Left cardiac atrium (tissue), 4 donors: ENCODE results near the gene NEK7. TPM values are rescaled to one million over a fixed set of nuclear protein-coding genes. Genes with fewer than 3 reads are reported as not detected.
A peak's percentile ranks its signal among the peaks of the same experiment; 100 is the strongest.

Experiments used
- ATAC-seq, 2 donors: fragments of 200-7000 bp; cut with Tn5 transposase; one replicate each; pipeline ENCODE4 v1.9.1; 2020; ENCODE audit warnings: mild to moderate bottlenecking in 2 of 2, moderate library complexity in 2 of 2
- DNase-seq: peaks from one replicate; pipeline ENCODE4 v3.0.0-alpha.2; 2020
- intact Hi-C, 2 donors: fragments of 100-400 bp; cut with DNase I; formaldehyde crosslinking; loops; one replicate each; pipeline versions ENCODE4 v1.14.1 to v1.15.1; 2022 to 2023
- total RNA-seq, 2 donors: library from RNA; stranded (reverse); fragmentation: NEBNext Ultra II Directional; extraction: Animal tissue kit (Norgen Biotek cat#: 25700); gene quantifications; one replicate each; pipeline ENCODE4 v1.2.1, GENCODE V29; 2021
- donor health status: DM: no; HTN: yes; CAD: no.
- donor health status: DM: no; HTN: yes; CAD: no; lungs with severe emphysema.
- donor health status: DM: yes; HTN: yes; CAD: no.
- donor health status: Dilated cardiomyopathy.

NEK7 gene
- total RNA-seq, 2 donors from 2014 or later = 155 TPM

DNA sequence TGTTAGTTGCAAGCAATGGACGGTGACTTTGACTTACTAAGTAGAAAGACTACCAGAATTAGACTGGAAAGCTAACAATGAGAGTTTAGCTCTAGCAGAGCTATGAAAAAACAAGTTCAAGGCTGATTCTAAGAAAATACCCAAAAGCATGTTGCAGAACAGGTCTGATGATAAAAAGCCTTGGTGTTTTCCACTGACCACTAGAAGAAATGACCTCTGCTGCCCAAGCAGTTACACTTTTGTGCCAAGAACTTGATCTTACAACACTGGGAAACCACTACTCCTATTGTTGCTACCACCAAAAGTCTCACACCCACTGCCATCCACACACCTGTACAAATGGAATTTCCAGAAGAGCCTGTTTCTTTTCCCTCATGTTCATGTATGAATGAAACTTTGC, 21.4 kb upstream of the NEK7 start:
- ATAC-seq = no peak
- intact Hi-C loops = no loop called here
- DNase-seq = no peak

DNA sequence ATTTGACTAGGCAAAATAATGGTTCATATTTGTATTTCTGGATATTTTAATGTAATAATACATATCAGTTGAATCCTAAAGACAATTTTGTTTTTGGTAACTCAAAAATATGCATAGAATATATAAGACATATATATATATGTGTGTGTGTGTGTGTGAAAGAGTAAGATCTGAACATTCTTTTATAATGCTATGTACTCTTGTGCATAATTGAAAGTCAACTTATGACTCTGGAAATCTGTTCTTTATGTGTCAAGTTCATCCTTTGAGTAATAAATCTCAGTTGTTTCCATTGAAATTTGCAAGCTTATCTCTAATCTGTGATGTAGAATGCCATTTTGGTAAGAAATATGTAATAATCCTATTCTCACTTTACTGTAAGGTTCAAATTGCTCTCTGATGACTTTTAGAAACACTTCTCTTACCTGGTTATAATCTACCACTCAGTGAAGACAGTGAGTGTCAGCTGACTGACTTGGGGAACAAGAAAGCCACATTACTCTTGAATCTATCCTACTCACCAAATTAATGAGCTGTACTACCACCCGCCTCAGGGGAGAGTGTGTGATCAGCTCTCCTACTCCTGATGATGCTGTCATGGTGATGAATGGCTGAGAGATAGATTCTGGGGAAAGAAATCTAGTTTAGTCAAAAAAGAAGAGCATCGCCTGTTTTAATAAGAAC, 15.0 kb upstream of the NEK7 start:
- intact Hi-C loops = no loop called here
- no peak for ATAC-seq
- no peak for DNase-seq

DNA sequence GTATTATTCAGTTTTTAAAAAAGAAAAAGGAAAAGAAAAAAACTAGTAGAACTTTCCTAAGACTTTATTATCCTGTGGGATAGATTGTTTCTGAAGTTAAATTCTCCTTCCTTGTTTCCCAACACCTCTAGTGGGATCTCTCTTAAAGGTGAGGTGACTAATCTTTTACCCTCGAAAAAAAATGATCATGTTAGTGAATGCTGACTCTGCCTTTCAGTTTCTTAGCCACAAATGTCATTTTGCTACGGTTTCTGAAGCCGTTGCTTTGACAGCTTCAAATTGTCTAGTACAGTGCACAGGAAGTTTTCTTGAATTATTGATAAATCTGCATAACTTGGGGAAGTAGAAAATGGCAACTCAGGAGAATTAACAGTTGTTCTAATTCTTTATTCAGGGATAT, 13.0 kb upstream of the NEK7 start:
- no peak for ATAC-seq
- no peak for DNase-seq
- intact Hi-C loops = no loop called here

DNA sequence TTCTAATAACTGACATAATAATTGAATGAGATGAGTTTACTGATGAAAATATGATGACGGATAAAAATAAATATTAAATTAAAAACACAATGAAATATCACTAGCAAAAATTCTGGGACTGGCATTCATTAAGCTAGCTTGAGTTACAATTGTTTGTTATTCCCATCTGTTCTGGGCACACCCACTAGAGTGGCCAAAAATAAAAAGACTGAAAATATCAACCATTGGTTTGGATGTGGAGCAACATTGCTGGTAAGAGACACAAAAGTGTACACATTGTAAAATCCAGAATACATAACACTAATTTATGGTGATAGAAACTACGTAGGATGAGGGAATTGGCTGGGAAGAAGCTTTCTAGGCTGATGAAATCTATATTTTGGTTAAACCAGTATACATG, 9.6 kb upstream of the NEK7 start:
- ATAC-seq = no peak

DNA sequence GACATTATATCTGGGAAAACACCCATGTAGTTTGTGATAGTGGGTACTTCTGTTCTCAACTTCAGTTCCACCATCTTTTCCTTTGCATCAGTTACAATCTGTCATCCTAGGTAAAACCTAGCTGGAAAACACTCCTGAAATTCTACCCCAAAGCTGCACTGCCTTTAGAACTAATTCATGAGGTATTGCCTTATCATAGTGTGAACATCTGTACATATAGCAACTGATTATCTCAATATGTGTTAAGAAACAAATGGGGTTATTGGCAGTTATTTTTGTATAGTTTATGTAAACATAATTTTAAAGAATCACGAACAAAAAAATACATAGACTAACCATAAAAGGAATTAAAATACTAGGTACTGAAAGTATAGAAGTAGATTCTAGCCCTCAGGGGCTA, 6.4 kb upstream of the NEK7 start:
- no peak for DNase-seq
- intact Hi-C loops = loop anchor here (5.0 to 10.0 kb wide), 2 partner anchors 54 to 63 kb away; no protein-coding TSS in a partner anchor
- ATAC-seq = no peak

More for the DNA sequence above, 9.6 kb upstream of the NEK7 start:
- DNase-seq = no peak
- intact Hi-C loops = no loop called here

DNA sequence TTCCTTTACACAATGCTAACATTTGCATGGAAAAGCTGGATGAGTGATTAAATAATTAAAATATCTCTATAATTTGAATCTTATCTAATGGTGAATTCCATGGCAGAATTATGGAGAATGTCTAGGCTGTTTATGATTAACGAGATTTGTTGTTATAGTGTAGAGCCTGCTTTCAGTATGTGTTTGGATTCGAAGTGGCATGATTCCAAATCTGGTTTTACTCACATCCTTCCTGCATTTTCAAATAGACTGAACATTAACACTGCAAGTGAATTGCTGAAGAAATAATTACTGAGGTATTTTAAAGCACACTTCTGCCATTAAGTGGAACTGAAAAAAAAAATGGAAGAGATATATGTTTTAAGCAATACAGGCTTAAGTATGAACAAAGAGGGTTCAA, 5.1 kb upstream of the NEK7 start:
- intact Hi-C loops = loop anchor here (5.0 to 10.0 kb wide), 2 partner anchors 53 to 64 kb away; no protein-coding TSS in a partner anchor
- DNase-seq (no peak), ATAC-seq (no peak)

DNA sequence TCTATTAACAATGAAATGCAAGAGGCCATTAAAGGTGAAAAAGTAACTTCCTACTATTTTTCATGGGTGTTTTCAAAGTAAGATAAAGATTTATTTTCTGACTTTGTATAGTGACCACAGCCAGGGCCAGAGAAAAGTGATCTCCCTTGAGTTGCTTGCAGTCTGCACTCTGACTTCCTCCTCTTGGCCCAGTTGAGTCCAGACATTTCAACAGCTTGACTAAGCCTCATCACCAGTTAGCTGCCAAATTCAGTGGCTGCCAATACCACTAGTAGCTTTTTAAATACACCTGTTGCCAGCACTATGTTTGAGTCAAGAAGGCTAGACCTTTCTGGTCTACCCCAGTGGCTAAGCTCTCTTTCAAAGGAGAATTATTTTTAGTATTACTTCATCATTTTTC, 3.7 kb upstream of the NEK7 start:
- DNase-seq (peak; percentile 70), ATAC-seq (peak; percentile 42 to 65)
- intact Hi-C loops = loop anchor here (5.0 to 10.0 kb wide), 2 partner anchors 52 to 66 kb away; no protein-coding TSS in a partner anchor

DNA sequence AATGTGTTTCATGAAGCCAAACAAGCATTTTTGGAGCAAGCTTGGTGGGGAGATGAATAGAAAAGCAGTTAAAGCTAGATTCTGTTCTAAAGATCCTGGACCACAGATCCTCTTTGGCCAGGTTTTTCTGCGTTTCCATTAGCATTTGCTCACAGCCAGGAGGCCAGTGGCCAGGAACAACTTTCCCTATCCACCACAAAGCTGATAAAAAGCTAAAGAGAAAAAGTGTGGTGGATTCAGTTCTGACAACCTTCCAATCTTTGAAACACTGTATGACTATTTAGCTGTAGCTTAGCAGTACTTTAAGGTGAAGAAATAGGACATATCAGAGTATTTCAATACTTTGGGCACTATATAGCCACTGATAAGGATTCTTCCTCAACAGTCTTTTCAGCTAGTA, 3.0 kb upstream of the NEK7 start:
- ATAC-seq = peak in 1 of 2 donors; percentile 10
- intact Hi-C loops = loop anchor here (5.0 to 10.0 kb wide), 2 partner anchors 51 to 67 kb away; no protein-coding TSS in a partner anchor
- peak; percentile 48 for DNase-seq

DNA sequence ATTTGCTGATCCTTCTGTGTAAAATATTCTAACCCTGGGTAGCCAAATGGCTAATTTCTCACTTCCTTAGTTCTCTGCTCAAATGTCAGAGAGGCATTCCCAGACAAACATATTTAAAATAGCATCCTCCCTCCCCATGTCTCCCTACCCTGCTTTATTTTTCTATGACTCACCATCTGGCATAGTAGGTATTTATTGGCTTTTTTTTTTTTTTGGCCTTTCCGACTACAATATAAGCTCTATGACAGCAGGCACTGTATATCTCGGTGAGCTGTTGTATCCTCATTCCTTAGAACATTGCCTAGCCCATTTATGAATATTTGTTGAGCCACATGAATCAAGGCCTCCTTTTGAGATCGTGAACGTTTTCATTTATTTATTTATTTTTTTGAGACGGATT, 1.5 kb upstream of the NEK7 start:
- DNase-seq = no peak
- no peak for ATAC-seq
- intact Hi-C loops = loop anchor here (5.0 to 10.0 kb wide), 2 partner anchors 50 to 122 kb away; no protein-coding TSS in a partner anchor

DNA sequence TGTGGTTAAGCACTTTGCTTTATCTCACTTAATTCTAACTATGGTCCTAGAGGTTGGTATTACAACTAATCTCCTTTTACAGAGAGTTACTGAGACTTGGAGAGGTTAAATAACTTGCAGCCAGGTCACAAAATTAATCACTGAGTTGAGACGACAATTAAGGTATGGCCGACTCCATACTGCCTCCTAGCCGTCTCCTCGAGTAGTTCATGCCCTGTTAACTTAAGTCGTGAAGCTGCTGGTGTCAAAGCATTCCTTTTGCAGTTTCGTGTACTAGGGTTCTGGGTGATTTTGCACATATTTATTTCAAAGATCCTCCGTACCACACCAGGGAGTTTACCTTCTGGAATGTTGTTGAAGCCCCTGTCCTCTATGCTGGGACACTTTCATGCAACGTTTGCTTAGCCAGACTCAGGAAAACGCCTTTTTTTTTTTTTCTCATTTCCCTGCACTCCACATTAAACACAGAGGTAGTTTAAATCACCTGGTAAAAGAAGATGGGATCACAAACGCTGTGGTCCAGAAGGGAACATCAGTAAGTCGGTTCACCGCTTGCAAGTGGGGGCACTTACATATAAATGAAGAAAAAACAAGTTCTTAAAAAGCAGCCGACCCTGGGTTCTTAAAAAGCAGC, 570 bp upstream of the NEK7 start:
- ATAC-seq (peak in 1 of 2 donors; percentile 10), DNase-seq (peak; percentile 47)
- intact Hi-C loops = loop anchor here (5.0 to 10.0 kb wide), 2 partner anchors 49 to 121 kb away; no protein-coding TSS in a partner anchor

DNA sequence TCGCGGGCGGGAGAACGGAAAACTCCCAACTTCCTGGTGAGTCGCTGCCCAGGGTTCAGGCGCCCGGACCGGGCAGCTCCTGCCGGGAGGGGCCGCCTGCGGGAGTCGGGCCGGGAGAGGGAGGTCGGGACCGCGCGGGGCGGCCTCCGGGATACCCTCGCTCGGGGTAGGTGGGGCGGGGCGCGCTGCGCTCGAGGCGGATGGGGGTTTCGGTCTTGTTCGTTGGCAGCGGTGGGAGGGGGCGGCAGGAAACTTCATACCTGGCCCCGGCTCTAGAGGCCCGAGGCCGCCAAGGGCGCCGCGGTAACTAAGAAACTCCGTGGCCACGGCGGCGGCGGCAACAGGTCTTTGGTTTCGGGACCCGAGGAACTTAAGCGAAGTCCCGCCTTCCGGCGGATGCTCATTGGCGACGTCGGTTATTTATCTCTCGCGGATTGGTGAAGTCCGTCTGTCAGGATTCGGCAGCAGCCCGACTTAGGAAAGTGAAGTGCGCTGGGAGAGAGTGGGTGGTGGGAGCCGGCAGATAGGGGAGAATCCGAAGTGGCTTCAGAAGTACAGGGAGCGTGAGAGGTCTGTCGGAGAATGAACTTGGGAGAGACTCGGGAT, 546 bp downstream of the NEK7 start:
- peak; percentile 71 to 74 for ATAC-seq
- intact Hi-C loops = loop anchor here (5.0 to 10.0 kb wide), 2 partner anchors 47 to 120 kb away; no protein-coding TSS in a partner anchor
- peak; percentile 91 for DNase-seq

DNA sequence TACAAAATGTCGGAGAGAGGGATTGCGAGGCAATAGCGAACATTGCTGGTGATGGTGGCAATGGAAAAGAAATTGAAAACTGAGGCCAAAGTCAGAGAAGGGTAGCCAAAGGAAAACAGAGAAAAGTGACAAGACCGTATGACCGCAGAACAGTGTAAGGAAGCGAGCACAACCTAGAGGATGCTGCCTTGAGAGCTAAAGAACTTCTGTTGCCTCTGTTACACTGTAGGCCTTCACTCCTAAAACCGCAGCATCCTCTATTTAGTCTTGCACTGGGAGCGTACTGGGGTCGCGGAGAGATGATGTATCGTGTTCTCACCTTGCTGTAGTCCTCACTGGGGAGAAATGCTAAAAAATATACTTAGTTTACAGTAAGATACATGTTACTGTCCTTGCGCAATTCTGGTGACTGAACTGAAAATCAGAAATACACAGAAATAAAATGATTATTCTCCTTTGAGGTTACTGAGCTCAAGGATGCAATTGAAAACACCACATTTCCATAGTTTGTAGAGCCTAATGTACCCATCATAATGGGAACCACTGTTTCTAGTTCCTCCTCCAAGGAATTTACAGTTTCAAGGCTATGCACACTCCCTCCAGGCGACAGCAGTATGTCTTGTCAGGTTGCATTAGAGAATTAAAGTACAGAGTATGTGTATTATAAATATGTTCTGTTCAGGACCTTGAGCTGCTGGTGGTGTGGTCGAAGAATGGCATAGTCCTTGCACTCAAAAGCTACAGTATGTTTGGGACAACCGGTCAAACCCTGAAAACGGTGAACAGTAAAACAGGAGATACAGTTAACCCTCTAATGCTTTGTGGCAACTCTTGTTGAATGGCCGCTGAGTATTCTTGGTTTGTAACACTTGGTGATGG, 1.3 kb downstream of the NEK7 start:
- intact Hi-C loops = loop anchor here (5.0 to 10.0 kb wide), 2 partner anchors 47 to 119 kb away; no protein-coding TSS in a partner anchor
- DNase-seq (no peak), ATAC-seq (no peak)

DNA sequence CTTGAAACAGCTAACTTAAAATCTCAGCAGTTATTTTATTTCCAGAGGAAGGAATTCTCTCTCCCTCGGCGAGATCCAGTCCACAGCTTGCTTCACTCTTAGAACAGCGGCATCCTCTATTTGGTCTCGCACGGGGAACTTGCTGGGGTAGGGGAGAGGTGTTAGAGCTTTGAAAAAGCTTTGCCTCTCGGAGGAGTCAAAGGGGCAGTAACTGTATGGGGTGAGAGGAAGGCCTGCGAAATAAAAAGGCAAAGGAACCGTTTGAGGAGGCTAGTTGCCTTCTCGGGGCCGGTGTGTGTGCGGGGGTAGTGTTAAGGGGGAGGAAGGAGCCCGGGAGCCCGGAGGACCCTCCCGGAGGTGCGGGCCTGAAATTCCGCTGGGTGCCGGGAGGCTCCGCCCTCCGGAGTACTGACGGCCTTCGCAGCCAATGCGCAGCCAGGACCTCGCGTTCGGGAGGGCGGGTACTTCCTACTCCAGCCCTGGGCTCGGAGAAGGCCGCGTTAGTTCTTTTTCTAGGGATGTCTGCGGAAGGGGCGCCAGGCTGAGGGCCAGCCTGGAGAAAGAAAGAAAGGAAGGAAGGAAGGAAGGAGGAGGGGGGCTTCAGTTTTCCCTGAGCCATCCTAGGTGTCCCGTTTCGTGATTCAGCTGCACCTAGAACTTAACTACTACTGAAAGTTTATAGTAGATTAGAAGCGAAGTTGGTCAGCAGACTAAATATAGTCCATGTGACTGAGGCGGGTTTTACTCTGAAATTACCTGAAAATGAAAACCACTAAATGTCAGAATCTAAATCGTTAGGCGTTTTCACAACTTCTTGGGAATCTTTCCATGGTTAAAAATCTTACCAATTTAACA, 2.2 kb downstream of the NEK7 start:
- intact Hi-C loops = loop anchor here (5.0 to 10.0 kb wide), 2 partner anchors 46 to 118 kb away; no protein-coding TSS in a partner anchor
- DNase-seq (peak; percentile 93), ATAC-seq (peak; percentile 82 to 87)

DNA sequence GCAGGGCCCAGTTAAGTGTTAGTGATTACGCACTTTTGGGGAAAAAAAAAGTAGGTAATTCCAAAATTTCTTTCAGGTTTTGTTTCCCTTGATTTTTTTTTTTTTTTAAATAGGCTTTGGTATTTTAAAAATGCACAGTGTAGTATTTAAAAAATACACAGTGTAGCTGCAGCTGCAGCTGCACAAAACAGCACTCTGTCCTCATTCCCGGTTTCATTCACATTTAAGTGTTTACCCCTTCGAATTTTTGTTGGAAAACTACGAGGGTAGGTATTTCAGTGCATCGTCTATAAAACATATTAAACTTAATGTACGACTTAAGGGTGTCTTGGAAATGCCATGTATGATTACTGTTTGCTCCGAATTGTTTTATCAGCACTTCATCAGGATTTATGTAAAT, 3.4 kb downstream of the NEK7 start:
- ATAC-seq (no peak), DNase-seq (no peak)
- intact Hi-C loops = loop anchor here in 1 of 2 donors (5.0 kb wide), 1 partner anchor 42 kb away; no protein-coding TSS in a partner anchor

DNA sequence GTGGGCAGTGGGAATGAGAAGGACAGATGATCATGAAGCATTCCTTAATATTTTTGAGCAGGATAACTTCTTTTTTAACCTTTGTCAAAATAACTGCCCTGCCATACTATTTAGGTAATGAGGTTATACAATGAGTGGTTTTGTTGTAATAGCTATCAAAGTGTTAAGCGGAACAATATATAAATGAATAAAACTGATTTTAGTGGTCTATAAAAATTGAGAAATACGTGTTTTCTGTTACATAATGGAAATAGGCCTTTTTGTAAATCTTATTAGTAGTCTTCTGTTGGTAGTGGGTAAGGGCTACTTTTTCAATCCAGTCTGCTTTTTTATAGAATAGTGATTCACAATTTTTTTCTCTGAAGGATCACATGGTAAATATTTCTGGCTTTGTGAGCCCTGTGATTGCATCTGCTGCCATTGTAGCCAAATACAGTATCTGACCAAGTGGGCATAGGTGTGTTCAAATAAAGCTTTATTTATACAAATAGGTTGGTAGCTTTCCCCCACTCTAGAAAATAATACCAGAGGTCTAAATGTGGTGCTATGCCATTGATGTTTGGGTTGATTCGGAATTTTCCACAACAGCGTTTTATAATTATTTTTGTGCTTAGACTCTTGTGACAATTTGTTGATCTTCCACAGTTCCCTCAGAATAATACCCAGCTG, 4.3 kb downstream of the NEK7 start:
- ATAC-seq = no peak
- DNase-seq = no peak
- intact Hi-C loops = loop anchor here in 1 of 2 donors (5.0 kb wide), 1 partner anchor 41 kb away; no protein-coding TSS in a partner anchor

DNA sequence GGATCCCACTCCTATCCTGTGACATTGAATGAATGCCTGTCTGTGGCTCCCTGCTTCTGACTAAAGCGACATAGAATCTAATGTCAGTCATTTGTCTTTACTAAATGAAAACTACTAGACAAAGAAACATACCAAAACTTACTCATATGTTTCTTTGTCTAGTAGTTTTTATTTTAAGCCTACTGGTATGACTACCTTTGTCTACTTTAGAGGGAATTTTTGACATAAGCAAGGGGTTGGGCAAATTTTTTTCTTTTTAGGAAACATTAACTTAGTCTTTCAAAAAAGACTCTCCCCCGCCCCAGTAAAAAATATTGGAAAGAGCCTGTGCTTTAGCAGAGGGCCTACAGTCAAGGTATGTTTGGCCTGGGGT, 4.9 kb downstream of the NEK7 start:
- intact Hi-C loops = loop anchor here in 1 of 2 donors (5.0 kb wide), 1 partner anchor 41 kb away; no protein-coding TSS in a partner anchor
- ATAC-seq = no peak

DNA sequence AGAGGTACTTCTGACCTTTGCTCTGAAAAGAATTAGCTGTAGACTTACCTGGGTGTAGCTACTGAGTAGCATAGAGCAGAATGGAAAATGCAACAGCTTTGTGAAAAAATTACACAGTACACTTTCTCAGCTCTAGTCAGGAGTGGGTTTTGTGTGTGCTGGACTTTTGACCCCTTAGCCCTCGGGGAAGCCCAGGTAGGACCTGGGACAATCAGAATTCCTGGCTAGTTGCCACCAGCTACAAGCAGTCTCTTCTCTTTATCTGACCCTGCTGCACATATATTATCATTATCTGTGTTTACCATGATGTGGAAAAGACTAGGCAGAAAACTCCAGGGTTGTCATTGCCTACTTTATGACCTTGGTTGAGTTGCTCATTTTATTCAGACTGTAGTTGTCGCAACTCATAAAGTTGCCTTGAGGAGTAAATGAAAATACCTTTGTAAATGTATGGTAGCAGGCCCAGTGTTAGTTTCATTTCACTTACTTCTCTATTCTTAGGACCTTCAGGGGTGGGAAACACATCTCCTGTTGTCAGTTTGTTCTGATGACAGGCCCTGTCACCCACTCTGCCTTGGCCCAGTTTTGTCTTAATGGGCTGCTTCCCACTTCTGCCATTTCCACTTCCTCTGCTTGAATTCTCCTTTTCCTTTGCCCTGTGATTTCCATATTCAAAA, 5.4 kb downstream of the NEK7 start:
- intact Hi-C loops = loop anchor here in 1 of 2 donors (5.0 kb wide), 1 partner anchor 40 kb away; no protein-coding TSS in a partner anchor
- no peak for ATAC-seq
- no peak for DNase-seq

More for the DNA sequence above, 4.9 kb downstream of the NEK7 start:
- no peak for DNase-seq
